Type B pancreatic cell (in vitro differentiated cells): ENCODE measurements around the gene CPB2. TPM values are rescaled to one million over a fixed set of nuclear protein-coding genes. Genes with fewer than 3 reads are reported as not detected.

ENCODE experiments used
- DNase-seq: peaks from one replicate; pipeline ENCODE4 v3.0.0; 2021; ENCODE audit warnings: mixed read lengths; ENCODE audit not compliant: unreplicated experiment; ENCODE audit errors: extremely low spot score
- H3K27ac Mint-ChIP-seq: 2 replicates; pipeline ENCODE4 v1.8.0; 2021; ENCODE audit warnings: mild to moderate bottlenecking, mixed read lengths
- H3K27me3 Mint-ChIP-seq: 2 replicates; pipeline ENCODE4 v1.8.0; 2021; ENCODE audit warnings: mixed read lengths
- H3K36me3 Mint-ChIP-seq: 2 replicates; pipeline ENCODE4 v1.8.0; 2021; ENCODE audit warnings: mixed read lengths
- H3K4me1 Mint-ChIP-seq: one replicate; pipeline ENCODE4 v1.8.0; 2021; ENCODE audit warnings: mixed read lengths; ENCODE audit not compliant: unreplicated experiment
- H3K4me3 Mint-ChIP-seq: 2 replicates; pipeline ENCODE4 v1.8.0; 2021; ENCODE audit warnings: mild to moderate bottlenecking, mixed read lengths
- H3K9me3 Mint-ChIP-seq: 2 replicates; pipeline ENCODE4 v1.8.0; 2021; ENCODE audit warnings: mixed read lengths
- CTCF ChIP-seq: fragments of 200-600 bp; sonication (generic); conservative IDR thresholded peaks from 2 replicates; pipeline ENCODE4 v1.5.0; 2021; ENCODE audit warnings: antibody characterized with exemption, mild to moderate bottlenecking
- total RNA-seq: library from RNA; stranded (reverse); gene quantifications from 2 replicates; pipeline ENCODE4 v1.2.1, GENCODE V29; 2021; ENCODE audit warnings: low replicate concordance

The CPB2 gene
- total RNA-seq, 1 donor from 2014 or later = 0.19 TPM

GRCh38 chr13:46086421-46086922 lies 18.4 kb downstream of the CPB2 start:
- H3K4me3 Mint-ChIP-seq = no peak overlapping the region
- no peak for DNase-seq
- no peaks in the 10 kb centered on the region for H3K36me3 Mint-ChIP-seq
- peaks cover 2% of the 10 kb centered on the region for H3K27me3 Mint-ChIP-seq
- no peaks in the 10 kb centered on the region for H3K9me3 Mint-ChIP-seq
- H3K4me1 Mint-ChIP-seq = no peaks in the 10 kb centered on the region
- H3K27ac Mint-ChIP-seq = no peak overlapping the region
- TF ChIP-seq CTCF = no peak

- Mint-ChIP-seq H3K27ac (no peak overlapping the region), H3K36me3 (no peaks in the 10 kb centered on the region), H3K4me1 (no peaks in the 10 kb centered on the region), H3K27me3 (peaks cover 2% of the 10 kb centered on the region), H3K4me3 (no peak overlapping the region), H3K9me3 (no peaks in the 10 kb centered on the region)
- DNase-seq = no peak
- TF ChIP-seq CTCF = no peak
These were observed 19.1 kb downstream of the CPB2 start for GRCh38 chr13:46085737-46086136.

GRCh38 chr13:46082324-46082723 lies 22.5 kb downstream of the CPB2 start:
- no peak overlapping the region for H3K4me3 Mint-ChIP-seq
- no peak for TF ChIP-seq CTCF
- H3K36me3 Mint-ChIP-seq = no peaks in the 10 kb centered on the region
- no peak for DNase-seq
- H3K4me1 Mint-ChIP-seq = no peaks in the 10 kb centered on the region
- peaks cover 2% of the 10 kb centered on the region for H3K27me3 Mint-ChIP-seq
- H3K9me3 Mint-ChIP-seq = no peaks in the 10 kb centered on the region
- H3K27ac Mint-ChIP-seq = no peak overlapping the region

DNA sequence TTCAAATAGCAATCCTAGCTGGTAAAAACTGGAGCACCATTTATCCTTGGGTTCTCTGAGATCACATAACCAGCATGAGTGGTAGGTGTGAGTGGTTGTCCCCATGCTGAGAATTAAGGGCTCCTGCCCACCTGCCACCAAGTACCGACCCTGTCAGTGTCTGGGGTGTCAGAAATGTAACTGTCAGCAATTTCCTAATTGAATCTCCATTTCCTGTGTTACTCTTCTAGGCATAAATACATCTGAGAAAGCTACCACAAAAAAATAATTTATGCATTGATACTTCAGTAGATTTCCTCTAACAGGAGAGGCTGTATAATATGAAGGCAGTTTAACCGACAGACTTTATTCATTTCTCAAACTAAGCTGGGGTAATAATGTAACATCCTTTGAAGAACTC lies 25.1 kb downstream of the CPB2 start:
- H3K4me1 Mint-ChIP-seq = no peaks in the 10 kb centered on the region
- no peaks in the 10 kb centered on the region for H3K9me3 Mint-ChIP-seq
- no peaks in the 10 kb centered on the region for H3K36me3 Mint-ChIP-seq
- H3K4me3 Mint-ChIP-seq = no peak overlapping the region
- DNase-seq = no peak
- peaks cover 2% of the 10 kb centered on the region for H3K27me3 Mint-ChIP-seq
- TF ChIP-seq CTCF = no peak
- H3K27ac Mint-ChIP-seq = no peak overlapping the region

- no peaks in the 10 kb centered on the region for H3K4me1 Mint-ChIP-seq
- no peaks in the 10 kb centered on the region for H3K36me3 Mint-ChIP-seq
- H3K27ac Mint-ChIP-seq = no peak overlapping the region
- no peak overlapping the region for H3K4me3 Mint-ChIP-seq
- H3K9me3 Mint-ChIP-seq = no peaks in the 10 kb centered on the region
- no peak for TF ChIP-seq CTCF
- H3K27me3 Mint-ChIP-seq = peaks cover 1% of the 10 kb centered on the region
- no peak for DNase-seq
These were observed 27.6 kb downstream of the CPB2 start for GRCh38 chr13:46077265-46077664.

DNA sequence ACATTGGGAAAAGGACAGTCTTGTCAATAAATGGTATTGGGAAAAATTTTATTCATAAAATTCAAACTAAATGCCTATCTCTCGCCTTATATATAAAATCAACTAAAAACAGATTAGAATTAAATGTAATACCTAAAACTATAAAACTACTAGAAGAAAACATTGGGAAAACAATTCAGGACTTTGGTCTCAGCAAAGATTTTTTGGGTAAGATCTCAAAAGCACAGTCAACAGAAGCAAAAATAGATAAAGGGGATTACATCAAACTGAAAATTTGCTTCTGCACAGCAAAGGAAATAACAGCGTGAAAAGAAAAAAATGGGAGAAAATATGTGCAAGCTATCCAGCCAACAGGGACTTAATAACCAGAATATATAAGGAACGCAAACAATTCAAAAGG lies 28.0 kb downstream of the CPB2 start:
- Mint-ChIP-seq H3K4me1 (no peaks in the 10 kb centered on the region), H3K27ac (no peak overlapping the region), H3K36me3 (no peaks in the 10 kb centered on the region), H3K9me3 (no peaks in the 10 kb centered on the region), H3K4me3 (no peak overlapping the region), H3K27me3 (no peaks in the 10 kb centered on the region)
- no peak for DNase-seq
- no peak for TF ChIP-seq CTCF
